Stomach (tissue), 9 donors: ENCODE measurements around the gene TMEM225B. TPM values are rescaled to one million over a fixed set of nuclear protein-coding genes. Genes with fewer than 3 reads are reported as not detected.

ENCODE experiments used
- DNase-seq, 2 donors: peaks; one replicate each; pipeline versions ENCODE4 v3.0.0 to v3.0.0-alpha.2; 2013 to 2019
- H3K27ac ChIP-seq, 5 donors: fragments of 200-600 bp in 4 of 5; sonication (generic) in 4 of 5; one replicate each; pipeline ENCODE4 v1.5.1; 2013 to 2019; ENCODE audit warnings: mild to moderate bottlenecking in 1 of 5, moderate library complexity in 1 of 5
- H3K27me3 ChIP-seq, 3 donors: fragments of 200-600 bp; sonication (generic); one replicate each; pipeline ENCODE4 v1.5.1; 2017 to 2019; ENCODE audit warnings: mixed run types in 1 of 3
- H3K36me3 ChIP-seq, 4 donors: fragments of 200-600 bp; sonication (generic); 1 replicate in 3 of 4; 2 replicates in 1 of 4; pipeline ENCODE4 v1.5.1; 2016 to 2019
- H3K4me1 ChIP-seq, 4 donors: fragments of 200-600 bp; sonication (generic); one replicate each; pipeline ENCODE4 v1.5.1; 2016 to 2019
- H3K4me3 ChIP-seq, 4 donors: fragments of 200-600 bp; sonication (generic) in 3 of 4; one replicate each; pipeline ENCODE4 v1.5.1; 2016 to 2019; ENCODE audit warnings: mild to moderate bottlenecking in 1 of 4
- H3K9me3 ChIP-seq, 4 donors: fragments of 200-600 bp; sonication (generic); one replicate each; pipeline ENCODE4 v1.5.1; 2016 to 2019
- EP300 ChIP-seq: sonication (generic); formaldehyde crosslinking; IDR thresholded peaks from one replicate; pipeline ENCODE4 v1.6.1; 2017; ENCODE audit warnings: antibody characterized with exemption
- POLR2A ChIP-seq, 4 donors: fragments of 450-650 bp; IDR thresholded peaks; one replicate each; pipeline ENCODE4 v1.6.1; 2016; ENCODE audit warnings: antibody characterized with exemption in 4 of 4, control low read depth in 2 of 4, mild to moderate bottlenecking in 1 of 4, moderate library complexity in 1 of 4
- POLR2AphosphoS5 ChIP-seq, 3 donors: sonication (generic); formaldehyde crosslinking; IDR thresholded peaks; one replicate each; pipeline ENCODE4 v1.6.1; 2016; ENCODE audit warnings: antibody characterized with exemption in 3 of 3
- WGBS, 5 donors: extraction: QIAGEN DNeasy Blood & Tissue Kit in 3 of 5; methylation state at CpG; one replicate each; pipeline versions ENCODE4 v1.1.5 to v1.1.7; 2013 to 2018; 5-methylcytosine and 5-hydroxymethylcytosine counted together
- intact Hi-C: fragments of 100-400 bp; cut with DNase I; formaldehyde crosslinking; loops from one replicate; pipeline ENCODE4 v1.15.1; 2023; ENCODE audit warnings: low total_unique reads
- polyA plus RNA-seq, 3 donors: library from polyadenylated mRNA; stranded (reverse); fragments of 200-250 nt; gene quantifications; one replicate each; pipeline ENCODE4 v1.2.3, GENCODE V29; 2013
- total RNA-seq, 5 donors: library from RNA; depleted of rRNA; stranded (reverse); fragments of >200 nt; gene quantifications; one replicate each; pipeline versions ENCODE4 v1.1.0 to v1.2.3, GENCODE V29; 2014 to 2016
- TF ChIP-seq, protein P1 (sequence below), 7 experiments: fragments of 450-650 bp in 4 of 7; fragments of 200-600 bp in 3 of 7; sonication (generic) in 3 of 7; IDR thresholded peaks; one replicate each; pipeline ENCODE4 v1.5.1; 2016 to 2019; ENCODE audit warnings: antibody characterized with exemption in 7 of 7, control low read depth in 2 of 7, mild to moderate bottlenecking in 1 of 7
- donor health status: healthy with polysubstance abuse.
- donor health status: Bipolar disorder and iron deficiency.
- donor health status: healthy.

The TMEM225B gene
- total and polyA plus RNA-seq, 8 donors = 0.73 to 4.3 (median 0.98) TPM; not detected in 4

DNA sequence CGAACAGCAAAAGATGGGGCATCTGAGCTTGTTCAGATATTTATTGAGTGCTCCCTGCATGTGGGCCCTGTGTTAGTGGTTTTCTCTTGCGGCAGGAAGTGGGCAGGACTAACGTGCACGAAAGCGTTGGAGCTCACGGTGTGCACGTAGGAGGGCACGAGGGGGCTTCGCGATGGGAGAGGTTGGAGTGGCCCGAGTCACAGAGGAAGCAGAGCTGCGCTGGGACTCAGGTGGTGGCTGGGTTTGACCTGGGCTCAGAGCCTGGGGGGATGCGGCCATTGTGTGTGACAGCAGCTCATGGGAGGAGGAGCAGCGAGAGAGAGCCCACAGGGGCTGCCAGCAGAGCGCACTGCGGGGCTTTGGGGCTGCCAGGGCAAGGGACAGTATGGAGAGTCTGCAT is 26.4 kb downstream of the TMEM225B start:
- H3K27me3 ChIP-seq = no peaks in the 10 kb centered on the region
- intact Hi-C loops = no loop called here
- H3K4me3 ChIP-seq = no peak overlapping the region
- DNase-seq = peak in 1 of 2 donors; percentile 65
- no peak overlapping the region for H3K27ac ChIP-seq
- TF ChIP-seq, protein P1, sequence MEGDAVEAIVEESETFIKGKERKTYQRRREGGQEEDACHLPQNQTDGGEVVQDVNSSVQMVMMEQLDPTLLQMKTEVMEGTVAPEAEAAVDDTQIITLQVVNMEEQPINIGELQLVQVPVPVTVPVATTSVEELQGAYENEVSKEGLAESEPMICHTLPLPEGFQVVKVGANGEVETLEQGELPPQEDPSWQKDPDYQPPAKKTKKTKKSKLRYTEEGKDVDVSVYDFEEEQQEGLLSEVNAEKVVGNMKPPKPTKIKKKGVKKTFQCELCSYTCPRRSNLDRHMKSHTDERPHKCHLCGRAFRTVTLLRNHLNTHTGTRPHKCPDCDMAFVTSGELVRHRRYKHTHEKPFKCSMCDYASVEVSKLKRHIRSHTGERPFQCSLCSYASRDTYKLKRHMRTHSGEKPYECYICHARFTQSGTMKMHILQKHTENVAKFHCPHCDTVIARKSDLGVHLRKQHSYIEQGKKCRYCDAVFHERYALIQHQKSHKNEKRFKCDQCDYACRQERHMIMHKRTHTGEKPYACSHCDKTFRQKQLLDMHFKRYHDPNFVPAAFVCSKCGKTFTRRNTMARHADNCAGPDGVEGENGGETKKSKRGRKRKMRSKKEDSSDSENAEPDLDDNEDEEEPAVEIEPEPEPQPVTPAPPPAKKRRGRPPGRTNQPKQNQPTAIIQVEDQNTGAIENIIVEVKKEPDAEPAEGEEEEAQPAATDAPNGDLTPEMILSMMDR (IDR thresholded peaks at IDR 0.05) = no peak
- TF ChIP-seq POLR2A (IDR thresholded peaks at IDR 0.05) (no peak), POLR2AphosphoS5 (IDR thresholded peaks at IDR 0.05) (no peak), EP300 (no peak)
- H3K36me3 ChIP-seq = peaks cover 86 to 100% (median 100%) of the 10 kb centered on the region in 4 donors
- WGBS, 5 donors = 76 to 95% (median 83%) methylated on average over 15 to 16 of the region's 16 CpGs
- H3K4me1 ChIP-seq = no peaks in the 10 kb centered on the region
- no peaks in the 10 kb centered on the region for H3K9me3 ChIP-seq

DNA sequence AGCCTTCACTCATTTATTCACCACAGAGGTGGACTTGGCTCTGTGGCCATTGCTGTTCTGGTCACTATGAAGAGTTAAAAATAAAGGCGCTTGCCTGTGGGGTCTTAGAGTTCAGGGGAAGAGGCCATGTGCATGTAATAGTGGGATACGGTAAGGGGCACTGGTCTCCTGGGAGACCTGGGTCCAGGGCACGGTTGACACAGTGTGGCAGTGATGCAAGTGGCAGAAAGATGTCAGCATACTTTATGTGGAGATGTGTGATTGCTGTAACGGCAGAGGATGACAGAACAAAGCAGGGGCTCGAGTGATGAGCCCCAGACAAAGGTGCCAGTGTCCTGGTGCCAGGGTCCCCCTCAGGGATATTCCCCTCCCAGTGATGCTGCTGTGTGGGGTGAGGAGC is 27.3 kb downstream of the TMEM225B start:
- Histone ChIP-seq H3K9me3 (no peaks in the 10 kb centered on the region), H3K4me1 (no peaks in the 10 kb centered on the region), H3K4me3 (no peak overlapping the region), H3K27me3 (no peaks in the 10 kb centered on the region), H3K36me3 (peaks cover 86 to 100% (median 100%) of the 10 kb centered on the region in 4 donors), H3K27ac (no peak overlapping the region)
- intact Hi-C loops = no loop called here
- WGBS, 5 donors = 83 to 91% (median 87%) methylated on average over 5 of the region's 5 CpGs
- no peak for DNase-seq
- TF ChIP-seq EP300 (no peak), POLR2AphosphoS5 (IDR thresholded peaks at IDR 0.05) (no peak), POLR2A (IDR thresholded peaks at IDR 0.05) (no peak)
- TF ChIP-seq, protein P1 (IDR thresholded peaks at IDR 0.05) = no peak

DNA sequence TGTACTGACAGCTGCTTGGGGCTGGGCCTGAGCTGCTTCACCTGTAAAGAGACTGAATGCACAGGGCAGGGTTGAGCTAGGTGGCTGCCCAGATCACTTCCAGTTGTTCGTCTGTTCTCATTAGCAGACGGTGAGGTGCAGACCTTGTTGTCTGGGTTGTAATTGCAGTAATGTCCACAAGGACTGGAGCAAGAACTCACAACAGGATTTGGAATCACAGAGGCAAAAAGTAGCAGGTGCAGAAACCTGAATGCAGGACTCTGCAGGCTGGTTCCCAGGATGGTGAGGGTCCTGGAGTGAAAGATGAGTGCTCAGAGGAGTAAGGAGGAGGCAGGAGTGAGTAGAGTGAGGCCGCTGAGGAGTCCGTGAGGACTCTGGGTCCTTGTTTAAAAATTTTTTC is 27.9 kb downstream of the TMEM225B start:
- no peaks in the 10 kb centered on the region for H3K4me1 ChIP-seq
- intact Hi-C loops = no loop called here
- H3K4me3 ChIP-seq = no peak overlapping the region
- TF ChIP-seq POLR2A (IDR thresholded peaks at IDR 0.05) (no peak), POLR2AphosphoS5 (IDR thresholded peaks at IDR 0.05) (no peak), EP300 (no peak)
- TF ChIP-seq, protein P1 (IDR thresholded peaks at IDR 0.05) = no peak
- no peak overlapping the region for H3K27ac ChIP-seq
- H3K9me3 ChIP-seq = no peaks in the 10 kb centered on the region
- no peak for DNase-seq
- no peaks in the 10 kb centered on the region for H3K27me3 ChIP-seq
- H3K36me3 ChIP-seq = peaks cover 84 to 100% (median 100%) of the 10 kb centered on the region in 4 donors
- WGBS, 5 donors = 91 to 98% (median 94%) methylated on average over 4 of the region's 4 CpGs

DNA sequence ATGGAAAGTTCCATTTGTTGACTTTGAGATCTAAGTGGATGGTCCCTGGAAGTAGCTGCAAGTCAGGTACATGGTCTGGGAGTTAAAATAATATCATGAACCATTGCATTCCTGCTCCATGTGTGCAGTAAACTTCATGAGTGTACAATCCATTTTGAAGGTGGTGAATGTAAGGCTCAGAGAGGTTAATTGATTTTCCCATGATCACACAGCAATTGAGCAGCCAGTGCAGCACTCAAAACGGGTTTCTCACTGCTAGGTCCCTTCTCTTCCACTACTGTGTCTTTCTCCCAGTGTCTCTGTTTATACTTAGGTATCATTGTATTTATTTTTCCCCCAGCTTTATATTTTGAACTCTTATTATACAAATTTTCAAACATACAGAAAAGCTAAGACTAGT is 28.6 kb downstream of the TMEM225B start:
- no peaks in the 10 kb centered on the region for H3K27me3 ChIP-seq
- no peak for TF ChIP-seq POLR2A (IDR thresholded peaks at IDR 0.05)
- no peak overlapping the region for H3K27ac ChIP-seq
- 79 to 88% (median 85%) methylated on average over 1 of the region's 1 CpG for WGBS, 5 donors
- no peaks in the 10 kb centered on the region for H3K4me1 ChIP-seq
- peaks cover 79 to 100% (median 100%) of the 10 kb centered on the region in 4 donors for H3K36me3 ChIP-seq
- no peak for DNase-seq
- H3K4me3 ChIP-seq = no peak overlapping the region
- H3K9me3 ChIP-seq = no peaks in the 10 kb centered on the region
- intact Hi-C loops = no loop called here

DNA sequence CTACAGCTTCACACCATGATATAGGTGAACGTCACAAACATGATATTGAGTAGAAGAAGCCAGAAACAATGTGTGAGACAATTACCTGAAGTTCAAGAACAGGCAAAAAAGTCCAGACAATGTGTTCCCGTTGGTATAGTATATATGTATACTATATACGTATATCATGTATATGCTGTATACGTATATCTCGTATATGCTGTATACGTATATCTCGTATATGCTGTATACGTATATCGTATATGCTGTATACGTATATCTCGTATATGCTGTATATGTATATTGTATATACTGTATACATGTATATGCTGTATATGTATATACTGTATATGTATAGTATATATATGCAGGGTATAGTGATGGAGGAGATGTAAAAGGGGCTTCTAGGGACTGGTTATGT is 29.4 kb downstream of the TMEM225B start:
- Histone ChIP-seq H3K27ac (no peak overlapping the region), H3K27me3 (no peaks in the 10 kb centered on the region), H3K36me3 (peaks cover 75 to 100% (median 100%) of the 10 kb centered on the region in 4 donors), H3K4me3 (no peak overlapping the region), H3K9me3 (no peaks in the 10 kb centered on the region), H3K4me1 (no peaks in the 10 kb centered on the region)
- intact Hi-C loops = no loop called here
- DNase-seq = no peak
- no peak for TF ChIP-seq EP300
- TF ChIP-seq POLR2A (IDR thresholded peaks at IDR 0.05) = no peak
- no peak for TF ChIP-seq POLR2AphosphoS5 (IDR thresholded peaks at IDR 0.05)
- whole genome bisulfite sequencing, 5 donors = 92 to 98% (median 97%) methylated on average over 11 of the region's 11 CpGs
